Stimulated activated naive B cell treated with anti-CD40 and anti-IgM and Interleukin-4, amounts not matched to agents 10 μg/mL and 1 μg/mL and 100 μg/mL, for 72 hours (primary cell): Measurements from ENCODE around the gene FBXL17.

Experiments used
- ATAC-seq, 2 donors: fragments of 150-1000 bp; cut with Tn5 transposase; replicated peaks; 2 replicates each; pipeline ENCODE4 v1.10.0; 2021; ENCODE audit warnings: moderate library complexity in 1 of 2
- DNase-seq: peaks from one replicate; pipeline ENCODE4 v3.0.0; 2021
- H3K27ac Mint-ChIP-seq: one replicate; pipeline ENCODE4 v1.8.0; 2022; ENCODE audit warnings: mild to moderate bottlenecking, mixed read lengths
- H3K27me3 Mint-ChIP-seq, 2 donors: one replicate each; pipeline ENCODE4 v1.8.0; 2022; ENCODE audit warnings: mixed read lengths in 2 of 2
- H3K36me3 Mint-ChIP-seq, 2 donors: one replicate each; pipeline ENCODE4 v1.8.0; 2022; ENCODE audit warnings: mixed read lengths in 2 of 2, mild to moderate bottlenecking in 1 of 2
- H3K4me1 Mint-ChIP-seq, 2 donors: one replicate each; pipeline ENCODE4 v1.8.0; 2022; ENCODE audit warnings: mixed read lengths in 2 of 2, mild to moderate bottlenecking in 1 of 2
- H3K4me3 Mint-ChIP-seq, 2 donors: one replicate each; pipeline ENCODE4 v1.8.0; 2022; ENCODE audit warnings: mild to moderate bottlenecking in 2 of 2, mixed read lengths in 2 of 2, moderate library complexity in 1 of 2
- H3K9me3 Mint-ChIP-seq, 2 donors: one replicate each; pipeline ENCODE4 v1.8.0; 2022; ENCODE audit warnings: mixed read lengths in 2 of 2, mild to moderate bottlenecking in 1 of 2

Gene FBXL17

GRCh38 chr5:108118813-108119514 lies 262.9 kb downstream of the FBXL17 start:
- Mint-ChIP-seq H3K27me3 (no peaks in the 10 kb centered on the region), H3K27ac (no peak overlapping the region), H3K4me1 (no peaks in the 10 kb centered on the region), H3K36me3 (peaks cover 4 to 10% of the 10 kb centered on the region in 2 donors), H3K9me3 (no peaks in the 10 kb centered on the region), H3K4me3 (no peak overlapping the region)
- no peak for DNase-seq
- ATAC-seq = no peak

- Mint-ChIP-seq H3K27ac (no peak overlapping the region), H3K4me3 (no peak overlapping the region), H3K4me1 (no peaks in the 10 kb centered on the region), H3K9me3 (peaks cover 5% of the 10 kb centered on the region in 2 donors), H3K27me3 (no peaks in the 10 kb centered on the region), H3K36me3 (peaks cover 8 to 25% of the 10 kb centered on the region in 2 donors)
- ATAC-seq = no peak
- DNase-seq = no peak
Measured at GRCh38 chr5:108115673-108116072, 266.2 kb downstream of the FBXL17 start.

GRCh38 chr5:108113950-108114349 lies 267.9 kb downstream of the FBXL17 start:
- Mint-ChIP-seq H3K27ac (no peak overlapping the region), H3K27me3 (no peaks in the 10 kb centered on the region), H3K36me3 (peaks cover 9 to 28% of the 10 kb centered on the region in 2 donors), H3K4me1 (peaks cover 3% of the 10 kb centered on the region in 2 donors), H3K9me3 (peaks cover 5% of the 10 kb centered on the region in 2 donors), H3K4me3 (no peak overlapping the region)
- DNase-seq = no peak
- ATAC-seq = no peak

GRCh38 chr5:108111736-108112135 lies 270.2 kb downstream of the FBXL17 start:
- peaks cover 4 to 7% of the 10 kb centered on the region in 2 donors for H3K4me1 Mint-ChIP-seq
- H3K27me3 Mint-ChIP-seq = no peaks in the 10 kb centered on the region
- no peak overlapping the region for H3K27ac Mint-ChIP-seq
- no peak overlapping the region for H3K4me3 Mint-ChIP-seq
- ATAC-seq (no peak), DNase-seq (no peak)
- H3K9me3 Mint-ChIP-seq = peaks cover 5 to 7% of the 10 kb centered on the region in 2 donors
- peaks cover 19 to 38% of the 10 kb centered on the region in 2 donors for H3K36me3 Mint-ChIP-seq

- no peaks in the 10 kb centered on the region for H3K27me3 Mint-ChIP-seq
- ATAC-seq = peak; percentile 77
- H3K4me1 Mint-ChIP-seq = peaks cover 4 to 7% of the 10 kb centered on the region in 2 donors
- peaks cover 21 to 44% of the 10 kb centered on the region in 2 donors for H3K36me3 Mint-ChIP-seq
- no peak overlapping the region for H3K27ac Mint-ChIP-seq
- no peak for DNase-seq
- peaks cover 5 to 7% of the 10 kb centered on the region in 2 donors for H3K9me3 Mint-ChIP-seq
- H3K4me3 Mint-ChIP-seq = no peak overlapping the region
Measured at GRCh38 chr5:108109059-108109458, 272.8 kb downstream of the FBXL17 start.

- Mint-ChIP-seq H3K4me3 (no peak overlapping the region), H3K36me3 (peaks cover 17 to 29% of the 10 kb centered on the region in 2 donors), H3K27me3 (no peaks in the 10 kb centered on the region), H3K4me1 (peaks cover 4 to 7% of the 10 kb centered on the region in 2 donors), H3K27ac (no peak overlapping the region), H3K9me3 (peaks cover 0 to 2% of the 10 kb centered on the region in 2 donors)
- DNase-seq = no peak
- ATAC-seq = no peak
Measured at GRCh38 chr5:108104448-108104847, 277.4 kb downstream of the FBXL17 start.

GRCh38 chr5:108102463-108102862 lies 279.4 kb downstream of the FBXL17 start:
- Mint-ChIP-seq H3K9me3 (no peaks in the 10 kb centered on the region), H3K27ac (no peak overlapping the region), H3K27me3 (no peaks in the 10 kb centered on the region), H3K4me3 (no peak overlapping the region), H3K4me1 (no peaks in the 10 kb centered on the region), H3K36me3 (peaks cover 8 to 16% of the 10 kb centered on the region in 2 donors)
- DNase-seq (no peak), ATAC-seq (no peak)

- Mint-ChIP-seq H3K4me3 (no peak overlapping the region), H3K9me3 (no peaks in the 10 kb centered on the region), H3K36me3 (peaks cover 6 to 16% of the 10 kb centered on the region in 2 donors), H3K27ac (no peak overlapping the region), H3K4me1 (no peaks in the 10 kb centered on the region), H3K27me3 (no peaks in the 10 kb centered on the region)
- no peak for DNase-seq
- no peak for ATAC-seq
Measured at GRCh38 chr5:108101821-108102220, 280.1 kb downstream of the FBXL17 start.

GRCh38 chr5:108101130-108101529 lies 280.8 kb downstream of the FBXL17 start:
- no peak overlapping the region for H3K4me3 Mint-ChIP-seq
- H3K27me3 Mint-ChIP-seq = no peaks in the 10 kb centered on the region
- no peak overlapping the region for H3K27ac Mint-ChIP-seq
- DNase-seq = no peak
- H3K9me3 Mint-ChIP-seq = no peaks in the 10 kb centered on the region
- peaks cover 6 to 12% of the 10 kb centered on the region in 2 donors for H3K36me3 Mint-ChIP-seq
- no peak for ATAC-seq
- peaks cover 0 to 3% of the 10 kb centered on the region in 2 donors for H3K4me1 Mint-ChIP-seq

- H3K4me1 Mint-ChIP-seq = peaks cover 0 to 3% of the 10 kb centered on the region in 2 donors
- H3K27ac Mint-ChIP-seq = no peak overlapping the region
- no peaks in the 10 kb centered on the region for H3K36me3 Mint-ChIP-seq
- no peaks in the 10 kb centered on the region for H3K9me3 Mint-ChIP-seq
- DNase-seq (no peak), ATAC-seq (no peak)
- H3K4me3 Mint-ChIP-seq = no peak overlapping the region
- no peaks in the 10 kb centered on the region for H3K27me3 Mint-ChIP-seq
Measured at GRCh38 chr5:108094800-108095199, 287.1 kb downstream of the FBXL17 start.

- H3K36me3 Mint-ChIP-seq = peaks cover 0 to 8% of the 10 kb centered on the region in 2 donors
- ATAC-seq (no peak), DNase-seq (no peak)
- H3K4me1 Mint-ChIP-seq = peaks cover 0 to 3% of the 10 kb centered on the region in 2 donors
- H3K27ac Mint-ChIP-seq = no peak overlapping the region
- no peak overlapping the region for H3K4me3 Mint-ChIP-seq
- no peaks in the 10 kb centered on the region for H3K27me3 Mint-ChIP-seq
- no peaks in the 10 kb centered on the region for H3K9me3 Mint-ChIP-seq
Measured at GRCh38 chr5:108093186-108093585, 288.7 kb downstream of the FBXL17 start.

GRCh38 chr5:108090946-108091345 lies 291.0 kb downstream of the FBXL17 start:
- no peak for DNase-seq
- no peaks in the 10 kb centered on the region for H3K27me3 Mint-ChIP-seq
- no peaks in the 10 kb centered on the region for H3K9me3 Mint-ChIP-seq
- ATAC-seq = no peak
- H3K4me1 Mint-ChIP-seq = no peaks in the 10 kb centered on the region
- peaks cover 0 to 10% of the 10 kb centered on the region in 2 donors for H3K36me3 Mint-ChIP-seq
- H3K27ac Mint-ChIP-seq = no peak overlapping the region
- no peak overlapping the region for H3K4me3 Mint-ChIP-seq

- H3K9me3 Mint-ChIP-seq = no peaks in the 10 kb centered on the region
- no peak for ATAC-seq
- H3K27ac Mint-ChIP-seq = no peak overlapping the region
- no peaks in the 10 kb centered on the region for H3K4me1 Mint-ChIP-seq
- H3K36me3 Mint-ChIP-seq = peaks cover 0 to 10% of the 10 kb centered on the region in 2 donors
- DNase-seq = no peak
- no peak overlapping the region for H3K4me3 Mint-ChIP-seq
- no peaks in the 10 kb centered on the region for H3K27me3 Mint-ChIP-seq
Measured at GRCh38 chr5:108084105-108084504, 297.8 kb downstream of the FBXL17 start.

GRCh38 chr5:108083232-108083631 lies 298.7 kb downstream of the FBXL17 start:
- no peak for ATAC-seq
- Mint-ChIP-seq H3K4me1 (no peaks in the 10 kb centered on the region), H3K27ac (no peak overlapping the region), H3K27me3 (no peaks in the 10 kb centered on the region), H3K4me3 (no peak overlapping the region), H3K9me3 (no peaks in the 10 kb centered on the region), H3K36me3 (peaks cover 0 to 6% of the 10 kb centered on the region in 2 donors)
- no peak for DNase-seq

- peaks cover under 1 to 5% of the 10 kb centered on the region in 2 donors for H3K36me3 Mint-ChIP-seq
- DNase-seq (no peak), ATAC-seq (no peak)
- H3K4me3 Mint-ChIP-seq = no peak overlapping the region
- H3K27me3 Mint-ChIP-seq = no peaks in the 10 kb centered on the region
- no peaks in the 10 kb centered on the region for H3K4me1 Mint-ChIP-seq
- no peaks in the 10 kb centered on the region for H3K9me3 Mint-ChIP-seq
- no peak overlapping the region for H3K27ac Mint-ChIP-seq
Measured at GRCh38 chr5:108081707-108082106, 300.2 kb downstream of the FBXL17 start.
